NOMO-1 (cell line): ENCODE results near the gene CELSR1.

Experiments used
- DNase-seq, 2 experiments: peaks; one replicate each; lab custom pipeline; 2025; ENCODE audit not compliant: unreplicated experiment in 2 of 2; lab: John Stamatoyannopoulos, UW

CELSR1 gene

GRCh38 chr22:46551996-46552395 is 14.6 kb upstream of the CELSR1 start:
- no peak for DNase-seq

GRCh38 chr22:46551321-46551720 is 13.9 kb upstream of the CELSR1 start:
- no peak for DNase-seq

DNA sequence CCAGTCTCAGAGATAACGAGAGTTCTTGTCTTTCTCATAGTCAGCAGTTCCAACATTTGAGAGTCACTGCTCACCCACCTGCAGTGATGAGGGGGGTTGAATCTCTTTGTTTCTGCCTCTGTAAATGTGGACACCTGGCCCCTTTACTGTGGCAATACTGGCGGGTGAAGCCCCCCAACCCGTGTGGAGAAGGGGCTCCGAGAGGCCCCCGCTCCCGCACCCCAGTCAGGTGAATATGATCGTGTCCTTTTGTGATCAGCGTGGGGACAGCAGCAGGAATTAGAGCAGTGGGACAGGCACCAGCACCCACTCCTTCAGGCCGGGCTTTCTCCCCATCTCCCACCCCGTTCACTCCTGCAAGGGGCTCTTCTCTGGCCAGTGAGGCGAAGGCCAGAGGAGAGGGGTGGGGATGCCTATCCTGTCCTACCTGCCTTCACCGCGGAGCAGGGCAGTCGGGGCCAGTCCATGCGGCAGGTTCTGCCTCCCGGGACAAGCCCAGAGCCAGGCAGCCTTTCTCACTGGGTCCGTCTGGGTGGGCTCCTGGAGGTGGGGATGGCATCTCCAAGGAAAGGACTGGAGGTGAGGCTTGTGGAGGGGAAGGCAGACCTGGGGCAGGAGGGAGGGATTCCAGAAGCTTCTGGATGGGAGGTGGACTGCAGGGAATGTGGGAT is 12.7 kb upstream of the CELSR1 start:
- no peak for DNase-seq

GRCh38 chr22:46549563-46549840 is 12.1 kb upstream of the CELSR1 start:
- DNase-seq = no peak

DNA sequence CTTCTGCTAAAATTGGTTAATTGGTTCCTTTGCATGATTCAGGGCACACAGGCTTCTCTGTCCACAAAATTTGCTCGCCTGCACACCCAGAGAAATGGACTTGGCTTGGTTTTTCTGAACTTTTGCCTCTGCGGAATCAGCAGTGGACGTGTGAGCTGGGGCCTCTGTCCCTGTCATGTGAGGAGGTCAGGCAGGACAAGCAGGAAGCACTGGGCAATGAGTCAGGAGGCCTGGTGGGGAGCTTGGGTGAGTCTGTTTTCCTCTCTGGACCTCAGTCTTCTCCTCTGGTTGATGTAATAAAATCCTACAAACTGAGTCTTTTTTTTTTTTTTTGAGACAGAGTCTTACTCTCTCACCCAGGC is 10.4 kb upstream of the CELSR1 start:
- DNase-seq = peak; percentile 6 to 39

GRCh38 chr22:46547179-46547882 is 9.9 kb upstream of the CELSR1 start:
- DNase-seq = no peak

GRCh38 chr22:46546466-46547178 is 9.2 kb upstream of the CELSR1 start:
- DNase-seq = no peak

DNA sequence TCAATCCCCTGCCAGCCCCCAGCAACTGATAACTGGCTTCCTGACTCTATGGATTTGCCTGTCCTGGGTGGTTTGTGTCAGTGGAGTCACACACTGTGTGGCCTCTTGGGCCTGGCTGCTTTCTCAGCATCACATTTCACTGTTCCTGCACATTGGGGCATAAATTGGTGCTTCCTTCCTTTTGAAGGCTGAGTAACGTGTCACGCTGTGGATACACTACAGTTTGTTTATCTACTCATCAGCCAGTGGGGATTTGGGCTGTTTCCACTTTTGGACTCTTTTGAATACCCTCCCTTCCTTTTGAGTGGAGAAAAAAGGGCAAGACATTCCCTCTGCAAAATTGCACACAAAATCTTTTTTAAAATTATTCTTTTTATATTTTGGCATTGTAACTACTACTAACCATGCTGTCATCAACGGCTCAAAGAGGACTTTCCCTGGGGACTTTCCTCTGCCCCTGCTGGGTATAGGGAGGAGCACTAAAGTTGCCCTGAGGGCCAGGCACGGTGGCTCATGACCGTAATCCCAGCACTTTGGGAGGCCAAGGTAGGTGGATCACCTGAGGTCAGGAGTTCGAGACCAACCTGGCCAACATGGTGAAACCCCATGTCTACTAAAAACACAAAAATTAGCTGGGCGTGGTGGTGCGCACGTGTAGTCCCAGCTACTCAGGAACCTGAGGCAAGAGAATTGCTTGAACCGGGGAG is 7.8 kb upstream of the CELSR1 start:
- DNase-seq = no peak

DNA sequence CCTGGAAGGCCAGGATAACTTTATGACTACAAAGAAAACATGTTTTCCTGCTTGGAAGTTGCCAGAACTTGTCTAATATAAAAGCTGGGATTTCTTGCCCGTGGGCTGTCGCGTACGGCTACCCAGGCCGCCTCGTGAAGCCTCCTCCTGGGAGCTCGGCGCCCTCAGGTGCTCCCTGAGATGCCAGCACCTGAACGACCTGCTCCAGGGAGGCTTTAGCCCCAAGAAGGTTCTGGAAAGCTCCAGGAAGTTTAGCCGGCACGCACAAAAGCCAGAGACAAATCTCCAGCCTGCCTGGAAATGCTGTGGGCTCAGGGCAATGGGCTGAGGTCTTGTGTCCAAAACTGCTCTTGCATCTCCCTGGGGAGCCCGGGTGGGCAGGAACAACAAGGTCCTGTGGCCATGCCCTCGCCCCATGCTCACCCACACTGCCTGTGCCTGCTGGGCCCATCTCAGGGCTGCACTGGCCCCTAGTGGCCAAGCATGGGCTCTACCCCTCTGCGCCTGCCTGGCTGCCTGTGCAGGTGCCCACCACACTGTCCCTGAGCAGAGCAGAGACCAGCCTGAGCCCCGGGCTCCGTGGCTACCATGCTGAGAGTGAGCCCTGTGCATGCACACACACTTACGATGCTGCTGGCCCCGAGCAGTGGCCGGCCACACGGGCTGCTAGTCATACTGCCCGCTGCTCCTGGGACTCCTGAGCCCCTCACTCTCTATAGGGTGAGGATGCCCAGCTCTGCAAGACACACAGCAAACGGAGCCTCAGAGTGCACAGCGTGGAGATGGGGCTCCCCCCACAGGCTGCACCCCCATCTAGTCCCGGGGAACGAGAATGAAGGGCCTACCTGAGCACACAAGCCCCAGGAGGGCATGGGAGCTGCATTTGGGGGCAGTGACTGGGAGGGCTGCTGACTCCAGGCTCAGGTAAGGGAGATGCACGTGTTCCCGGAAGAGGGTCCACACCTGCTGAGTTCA is 4.9 kb upstream of the CELSR1 start:
- DNase-seq = peak; percentile 65 to 79

DNA sequence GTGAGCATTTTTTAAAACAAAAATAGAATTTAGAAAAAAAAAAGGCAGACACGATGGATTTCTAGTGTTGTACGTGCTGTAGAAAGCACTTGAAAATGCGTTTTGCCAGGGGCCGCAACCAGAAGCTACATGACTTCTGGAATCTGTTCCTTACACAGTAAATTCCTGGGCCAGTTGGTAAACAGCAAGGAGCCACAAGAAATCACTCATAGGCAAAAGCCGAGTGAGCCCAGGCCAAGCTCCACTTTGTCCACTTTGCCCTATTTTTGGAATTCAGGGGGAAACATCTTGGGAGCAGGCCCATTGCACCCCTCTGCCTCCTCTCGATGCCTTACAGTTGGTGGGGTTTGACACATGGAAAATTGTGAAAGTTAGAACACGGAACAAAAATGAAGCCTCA is 4.1 kb upstream of the CELSR1 start:
- no peak for DNase-seq

- no peak for DNase-seq
Observed at GRCh38 chr22:46540874-46541273, 3.5 kb upstream of the CELSR1 start.

GRCh38 chr22:46539169-46539568 is 1.7 kb upstream of the CELSR1 start:
- no peak for DNase-seq

- DNase-seq = peak in 1 of 2 experiments; percentile 3
Observed at GRCh38 chr22:46538814-46539160, 1.4 kb upstream of the CELSR1 start.

DNA sequence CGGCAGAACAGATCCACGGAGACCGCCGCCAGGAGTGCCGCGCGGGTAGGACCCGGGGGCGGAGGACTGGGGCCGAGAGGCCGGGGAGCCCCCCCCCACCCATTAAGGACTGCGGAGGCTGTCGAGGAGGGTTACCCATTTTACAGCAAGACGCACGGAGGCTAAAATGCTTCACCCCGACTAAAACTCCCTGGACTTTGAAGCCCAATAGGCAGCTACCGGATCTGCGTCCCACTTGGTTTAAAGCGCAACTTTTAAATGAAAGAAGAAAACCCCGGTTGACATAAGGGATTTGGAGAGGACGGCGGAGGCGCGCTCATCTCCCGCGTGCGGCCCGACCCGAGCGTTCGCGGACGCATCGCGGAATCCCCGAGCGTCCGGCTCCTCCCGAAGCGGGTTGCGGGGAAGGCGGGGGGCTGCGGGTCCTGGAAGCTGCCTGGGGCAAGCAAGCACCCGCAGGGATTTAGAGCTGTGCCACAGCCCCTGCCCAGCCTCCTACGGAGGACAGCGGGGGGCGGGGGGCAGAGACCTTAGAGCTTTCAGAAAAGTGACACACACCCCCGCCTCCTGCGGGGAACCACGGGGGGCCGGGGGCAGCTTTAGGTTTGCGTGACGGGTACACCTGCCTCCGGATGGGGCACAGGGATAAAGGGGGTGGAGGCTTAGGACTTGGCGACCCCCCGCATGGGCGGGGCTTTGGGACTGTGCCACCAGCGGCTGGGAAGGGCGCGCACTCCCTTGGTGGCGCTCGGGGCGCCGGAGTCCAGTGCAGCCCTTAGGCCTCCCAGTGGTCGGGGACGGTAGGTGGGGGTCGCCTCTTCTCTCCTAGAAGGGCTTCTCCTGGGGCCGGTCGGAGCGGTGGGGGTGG is 760 bp upstream of the CELSR1 start:
- DNase-seq = peak; percentile 20 to 27

- no peak for DNase-seq
Observed at GRCh38 chr22:46536537-46537224, 739 bp downstream of the CELSR1 start.

DNA sequence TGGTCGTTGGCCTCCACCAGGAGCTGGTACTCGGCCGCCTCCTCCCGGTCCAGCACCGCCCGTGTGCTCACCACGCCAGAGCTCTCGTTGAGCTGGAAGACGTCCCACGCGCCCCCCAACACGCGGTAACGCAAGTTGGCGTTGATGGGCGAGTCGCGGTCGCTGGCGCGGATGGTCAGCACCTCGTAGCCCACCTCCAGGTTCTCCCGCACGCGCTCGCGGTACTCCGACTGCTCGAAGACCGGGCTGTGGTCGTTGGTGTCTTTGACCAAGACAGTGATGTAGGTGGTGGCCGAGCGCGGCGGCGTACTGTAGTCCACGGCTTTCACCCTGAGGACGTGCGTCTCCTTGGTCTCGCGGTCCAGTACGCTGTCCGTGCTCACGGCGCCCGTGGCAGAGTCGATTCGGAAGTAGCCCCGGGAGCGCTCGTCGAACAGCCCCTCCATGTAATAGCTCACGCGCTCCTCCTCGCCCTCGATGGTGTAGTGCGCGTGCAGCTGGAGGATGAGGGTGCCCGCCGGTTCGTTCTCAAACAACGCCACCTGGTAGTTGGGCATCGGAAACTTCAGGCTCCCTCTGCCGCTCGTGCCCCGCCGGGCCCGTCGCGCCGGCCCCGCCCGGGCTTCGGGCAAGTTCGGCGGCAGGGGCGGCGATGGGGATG is 1.4 kb downstream of the CELSR1 start:
- DNase-seq = no peak

- DNase-seq = no peak
Observed at GRCh38 chr22:46534901-46535630, 2.4 kb downstream of the CELSR1 start.
